ENCODE data around the gene PIK3R2.
"Not testable (repeated sequence)": the region's sequence is repeated elsewhere in the genome, so short reads cannot be mapped to it uniquely, and the experiment has no call there.

PIK3R2 gene

DNA sequence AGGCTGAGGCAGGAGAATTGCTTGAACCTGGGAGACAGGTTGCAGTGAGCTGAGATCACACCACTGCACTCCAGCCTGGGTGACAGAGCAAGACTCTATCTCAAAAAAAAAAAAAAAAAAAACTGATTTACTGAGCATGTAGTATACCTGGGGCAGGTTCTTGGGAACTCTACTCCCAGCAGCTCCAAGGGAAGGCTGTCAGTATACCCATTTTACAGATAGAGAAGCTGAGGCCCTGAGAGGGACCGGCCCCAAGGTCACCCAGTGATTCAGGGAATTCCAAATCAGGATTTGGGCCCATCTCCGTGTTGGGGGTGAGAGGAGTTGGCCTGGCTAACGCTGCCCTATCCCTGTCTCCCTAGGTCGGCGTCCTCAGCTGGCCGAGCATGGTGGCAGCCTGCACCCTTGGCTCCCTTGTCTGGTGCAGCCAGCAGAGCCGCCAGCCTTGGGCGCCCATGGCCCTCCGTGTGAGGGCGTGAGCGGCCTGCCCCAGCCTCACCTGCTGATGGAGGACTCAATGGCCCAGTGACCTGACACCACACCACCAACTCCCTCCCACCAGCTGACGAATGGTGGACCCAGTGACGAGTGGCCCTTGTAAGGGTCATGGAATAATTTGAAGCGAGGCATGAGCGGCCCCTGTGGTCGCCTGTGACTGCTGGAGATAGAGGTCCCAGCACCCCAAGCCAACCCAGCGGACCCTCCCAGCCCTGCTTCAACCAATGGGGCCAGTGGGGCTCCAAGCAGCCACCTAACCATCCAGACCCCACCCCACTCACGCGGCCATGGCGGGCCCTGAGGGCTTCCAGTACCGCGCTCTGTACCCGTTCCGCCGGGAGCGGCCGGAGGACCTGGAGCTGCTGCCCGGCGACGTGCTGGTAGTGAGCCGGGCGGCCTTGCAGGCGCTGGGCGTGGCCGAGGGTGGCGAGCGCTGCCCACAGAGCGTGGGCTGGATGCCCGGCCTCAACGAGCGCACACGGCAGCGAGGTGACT lies 2.4 kb downstream of the PIK3R2 start:
- no peak for DNase-seq (ENCODE audit: low spot score)

DNA sequence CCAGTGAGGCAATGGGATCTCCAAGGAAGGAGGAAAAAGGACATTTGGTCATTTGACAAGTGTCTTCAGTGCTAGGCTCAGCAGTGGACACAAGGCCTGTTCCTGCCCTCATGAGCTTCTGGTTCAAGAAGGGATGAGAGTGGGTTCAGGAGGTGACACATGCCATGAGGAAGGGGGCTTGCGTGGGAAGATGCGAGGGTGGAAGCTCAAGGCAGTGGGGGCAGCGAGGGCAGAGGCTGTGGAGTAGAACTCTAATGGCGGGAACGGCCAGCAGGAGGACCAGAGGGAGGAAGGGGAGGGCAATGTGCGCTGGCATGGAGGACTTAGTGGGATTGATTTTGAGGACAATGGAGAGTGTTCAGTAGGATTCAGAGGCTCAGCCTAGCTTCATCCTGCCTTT lies 3.3 kb downstream of the PIK3R2 start:
- DNase-seq (ENCODE audit: low spot score): no peak

GRCh38 chr19:18156841-18157464 lies 4.0 kb downstream of the PIK3R2 start:
- peak; percentile 88 for DNase-seq (ENCODE audit: low spot score)

DNA sequence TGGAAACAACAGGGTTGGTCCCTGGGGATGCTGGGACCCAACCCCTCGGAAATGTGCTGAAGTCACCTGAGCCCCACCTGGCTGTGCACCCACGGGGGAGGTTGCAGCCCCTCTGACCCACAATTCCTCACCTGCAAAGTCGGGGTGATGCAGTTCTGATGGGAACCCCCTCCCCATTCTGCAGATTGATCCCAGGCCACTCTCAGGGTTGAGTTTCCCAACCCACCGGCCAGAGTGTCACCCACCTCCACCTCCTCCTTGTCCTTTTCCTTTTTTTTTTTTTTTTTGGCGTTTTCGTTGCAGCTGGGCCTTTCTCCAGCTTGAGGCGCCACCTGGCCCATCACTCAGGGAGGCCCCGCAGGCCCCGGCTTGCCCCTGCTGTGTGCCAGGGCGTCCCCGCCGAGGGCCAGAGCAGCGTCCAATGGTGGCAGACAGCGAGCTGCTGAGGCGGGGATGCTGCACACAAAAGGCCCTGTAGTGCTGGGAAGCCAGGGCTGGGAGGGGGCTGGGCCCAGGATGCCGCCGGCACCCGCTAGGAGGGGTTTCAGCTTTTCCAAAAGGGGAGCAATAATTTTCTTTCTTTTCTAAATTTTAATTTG lies 4.6 kb downstream of the PIK3R2 start:
- DNase-seq (ENCODE audit: low spot score): no peak

DNA sequence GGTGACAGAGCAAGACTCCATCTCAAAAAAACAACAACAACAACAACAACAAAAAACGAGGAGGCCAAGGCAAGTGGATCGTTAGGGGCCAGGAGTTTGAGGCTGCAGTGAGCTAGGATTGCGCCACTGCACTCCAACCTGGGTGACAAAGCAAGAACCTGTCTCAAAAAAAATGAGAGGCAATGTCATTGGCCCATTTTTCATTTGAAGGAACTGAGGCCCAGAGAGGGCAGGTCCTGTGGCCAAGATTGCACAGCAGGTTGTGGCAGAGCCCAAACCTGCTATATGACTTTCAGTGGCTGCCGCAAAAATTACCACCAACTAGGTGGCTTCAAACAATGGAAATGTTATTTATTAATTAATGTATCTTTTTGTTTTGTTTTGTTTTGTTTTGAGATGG lies 5.5 kb downstream of the PIK3R2 start:
- DNase-seq (ENCODE audit: low spot score): no peak

DNA sequence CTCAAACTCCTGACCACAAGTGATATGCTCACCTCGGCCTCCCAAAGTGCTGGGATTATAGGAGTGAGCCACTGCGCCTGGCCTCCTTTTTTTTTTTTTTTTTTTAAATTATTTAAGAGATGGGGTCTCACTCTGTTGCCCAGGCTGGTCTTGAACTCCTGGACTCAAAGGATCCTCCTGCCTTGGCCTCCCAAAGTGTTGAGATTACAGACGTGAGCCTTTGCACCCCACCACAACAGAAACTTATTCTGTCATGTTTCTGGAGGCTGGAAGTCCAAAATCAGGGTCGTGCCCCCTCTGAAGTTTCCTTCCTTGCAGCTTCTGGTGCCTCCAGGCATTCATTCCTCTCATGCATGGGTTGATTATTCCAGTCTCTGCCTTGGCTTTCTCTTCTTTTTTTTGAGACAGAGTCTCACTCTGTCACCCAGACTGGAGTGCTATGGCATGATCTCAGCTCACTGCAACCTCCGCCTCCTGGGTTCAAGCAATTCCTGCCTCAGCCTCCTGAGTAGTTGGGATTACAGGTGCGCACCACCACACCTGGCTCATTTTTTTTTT lies 6.2 kb downstream of the PIK3R2 start:
- not testable (repeated sequence) for DNase-seq (ENCODE audit: low spot score)

DNA sequence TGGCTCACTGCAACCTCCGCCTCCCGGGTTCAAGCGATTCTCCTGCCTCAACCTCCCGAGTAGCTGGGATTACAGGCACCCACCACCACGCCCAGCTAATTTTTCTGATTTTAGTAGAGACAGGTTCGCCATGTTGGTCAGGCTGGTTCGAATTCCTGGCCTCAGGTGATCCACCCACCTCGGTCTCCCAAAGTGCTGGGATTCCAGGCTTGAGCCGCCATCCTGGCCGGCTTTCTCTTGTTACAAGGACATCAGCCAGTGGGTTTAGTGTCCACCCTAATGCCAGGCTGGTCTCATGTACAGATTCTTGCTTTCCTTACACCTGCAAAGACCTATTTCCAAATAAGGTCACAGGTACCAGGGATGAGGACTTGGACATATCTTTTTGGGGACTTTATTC lies 6.8 kb downstream of the PIK3R2 start:
- no peak for DNase-seq (ENCODE audit: low spot score)

- DNase-seq (ENCODE audit: low spot score): no peak
Observed at GRCh38 chr19:18160493-18160970, 7.6 kb downstream of the PIK3R2 start.

DNA sequence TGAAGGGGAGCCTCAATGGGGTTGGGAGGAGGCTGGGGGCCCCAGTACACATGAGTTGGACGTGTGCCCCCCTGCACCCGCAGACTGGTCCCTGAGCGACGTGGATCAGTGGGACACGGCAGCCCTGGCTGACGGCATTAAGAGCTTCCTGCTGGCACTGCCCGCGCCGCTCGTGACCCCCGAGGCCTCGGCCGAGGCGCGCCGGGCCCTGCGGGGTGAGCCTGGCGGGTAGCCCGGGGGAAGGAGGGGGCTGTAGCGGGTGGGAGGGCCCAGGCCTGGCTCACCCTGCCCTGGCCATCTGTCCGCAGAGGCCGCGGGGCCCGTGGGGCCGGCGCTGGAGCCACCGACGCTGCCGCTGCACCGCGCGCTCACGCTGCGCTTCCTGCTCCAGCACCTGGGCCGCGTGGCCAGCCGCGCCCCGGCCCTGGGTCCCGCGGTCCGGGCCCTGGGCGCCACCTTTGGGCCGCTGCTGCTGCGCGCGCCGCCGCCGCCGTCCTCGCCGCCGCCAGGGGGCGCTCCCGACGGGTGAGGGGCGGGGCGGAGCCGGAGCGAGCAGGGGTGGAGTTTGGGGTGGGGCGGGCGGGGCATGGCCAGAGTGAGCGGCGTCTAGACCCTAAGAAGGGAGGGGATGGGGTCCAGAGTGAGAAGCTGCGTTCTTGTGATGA lies 8.1 kb downstream of the PIK3R2 start:
- DNase-seq (ENCODE audit: low spot score): peak; percentile 95

GRCh38 chr19:18161636-18162002 lies 8.7 kb downstream of the PIK3R2 start:
- DNase-seq (ENCODE audit: low spot score): no peak

DNA sequence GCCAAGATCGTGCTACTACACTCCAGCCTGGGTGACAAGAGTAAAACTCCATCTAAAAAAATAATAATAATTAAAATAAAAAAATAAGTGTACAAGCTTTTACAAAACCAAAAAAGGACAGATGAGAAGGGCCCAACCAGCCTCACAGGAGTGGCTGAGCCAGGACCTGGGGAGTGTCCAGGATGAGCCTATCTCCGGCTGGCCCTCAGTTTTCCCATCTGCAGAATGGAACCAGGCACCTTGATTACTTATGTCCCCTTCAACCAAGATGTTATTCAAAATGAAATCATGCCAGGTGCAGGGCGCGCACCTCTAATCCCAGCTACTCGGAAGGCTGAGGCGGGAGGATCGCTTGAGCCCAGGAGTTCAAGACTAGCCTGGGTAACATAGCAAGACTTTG lies 11.1 kb downstream of the PIK3R2 start:
- DNase-seq (ENCODE audit: low spot score): no peak

- DNase-seq (ENCODE audit: low spot score): no peak
Observed at GRCh38 chr19:18165794-18166544, 13.0 kb downstream of the PIK3R2 start.

- no peak for DNase-seq (ENCODE audit: low spot score)
Observed at GRCh38 chr19:18167011-18167410, 14.0 kb downstream of the PIK3R2 start.

DNA sequence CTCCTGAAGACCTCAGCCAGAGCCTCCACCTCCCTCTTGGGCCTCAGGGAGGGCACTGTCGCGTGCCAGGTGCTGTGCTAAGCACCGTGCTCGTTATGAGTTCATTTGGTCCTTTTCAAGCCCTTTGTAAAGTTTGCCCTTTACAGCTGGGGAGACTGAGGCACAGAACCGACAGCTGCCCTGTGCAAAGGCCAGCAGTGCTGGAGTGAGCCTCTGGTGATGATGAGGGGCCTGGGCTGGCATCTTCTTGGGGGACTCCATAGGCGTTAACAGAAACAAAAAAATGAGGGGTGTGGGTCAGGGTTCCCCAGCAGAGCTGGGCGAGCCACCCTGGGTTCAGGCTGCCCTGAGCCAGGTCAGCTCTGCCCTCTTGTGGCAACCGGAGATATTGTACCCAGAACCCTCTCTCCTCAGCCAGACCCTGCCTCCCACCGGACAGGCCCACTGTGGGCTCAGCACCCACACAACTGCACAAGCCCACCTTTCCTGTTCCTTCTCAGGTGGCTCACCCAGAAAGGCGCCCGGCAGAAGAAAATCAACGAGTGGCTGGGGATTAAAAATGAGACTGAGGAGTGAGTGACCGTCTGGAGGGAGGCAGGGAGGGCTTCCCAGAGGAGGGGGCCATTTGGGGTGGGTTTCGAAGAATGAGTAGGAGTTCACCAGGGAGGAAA lies 15.1 kb downstream of the PIK3R2 start:
- DNase-seq (ENCODE audit: low spot score): peak; percentile 90

DNA sequence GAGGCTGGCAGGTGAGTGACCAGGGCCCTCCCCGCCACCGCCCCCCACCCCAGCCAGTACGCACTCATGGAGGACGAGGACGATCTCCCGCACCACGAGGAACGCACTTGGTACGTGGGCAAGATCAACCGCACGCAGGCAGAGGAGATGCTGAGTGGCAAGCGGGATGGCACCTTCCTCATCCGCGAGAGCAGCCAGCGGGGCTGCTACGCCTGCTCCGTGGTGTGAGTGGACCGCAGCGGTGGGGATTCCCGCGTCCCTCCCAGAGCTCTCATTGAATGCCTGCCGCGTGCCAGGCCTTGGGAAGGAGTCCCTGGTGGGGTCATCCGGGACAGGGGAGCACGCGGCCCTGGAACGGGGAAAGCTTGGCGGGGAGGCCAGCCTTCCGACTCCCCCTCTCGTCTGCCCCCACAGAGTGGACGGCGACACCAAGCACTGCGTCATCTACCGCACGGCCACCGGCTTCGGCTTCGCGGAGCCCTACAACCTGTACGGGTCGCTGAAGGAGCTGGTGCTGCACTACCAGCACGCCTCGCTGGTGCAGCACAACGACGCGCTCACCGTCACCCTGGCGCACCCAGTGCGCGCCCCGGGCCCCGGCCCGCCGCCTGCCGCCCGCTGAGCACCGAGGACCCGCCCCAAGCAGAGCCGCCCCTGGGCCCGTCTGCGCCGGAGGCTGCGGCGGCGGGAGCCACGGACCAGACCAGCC lies 15.9 kb downstream of the PIK3R2 start:
- no peak for DNase-seq (ENCODE audit: low spot score)

DNA sequence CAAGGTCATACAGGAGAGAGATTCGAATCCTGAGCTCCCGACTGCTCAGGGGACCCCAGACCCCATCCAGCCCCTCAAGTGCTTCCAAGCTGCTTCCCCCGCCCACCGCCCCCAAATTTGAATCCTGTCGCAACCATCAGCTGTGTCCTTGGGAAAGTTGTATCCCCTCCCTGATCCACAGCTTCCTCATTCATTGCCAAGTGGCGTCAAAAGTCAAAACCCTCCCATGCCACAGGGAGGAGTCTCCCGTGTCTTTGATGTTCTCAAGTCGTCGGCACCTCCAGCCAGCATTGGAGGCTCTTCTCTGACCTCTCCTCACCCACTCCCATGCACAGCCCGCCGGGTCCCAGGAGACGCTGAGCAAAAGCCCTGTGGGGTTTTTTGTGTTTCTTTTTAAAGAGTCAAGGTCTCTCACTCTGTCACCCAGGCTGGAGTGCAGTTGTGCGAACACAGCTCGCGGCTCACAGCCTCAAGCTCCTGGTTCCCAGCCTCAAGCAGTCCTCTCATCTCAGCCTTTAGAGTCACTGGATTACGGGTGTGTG lies 17.8 kb downstream of the PIK3R2 start:
- no peak for DNase-seq (ENCODE audit: low spot score)

DNA sequence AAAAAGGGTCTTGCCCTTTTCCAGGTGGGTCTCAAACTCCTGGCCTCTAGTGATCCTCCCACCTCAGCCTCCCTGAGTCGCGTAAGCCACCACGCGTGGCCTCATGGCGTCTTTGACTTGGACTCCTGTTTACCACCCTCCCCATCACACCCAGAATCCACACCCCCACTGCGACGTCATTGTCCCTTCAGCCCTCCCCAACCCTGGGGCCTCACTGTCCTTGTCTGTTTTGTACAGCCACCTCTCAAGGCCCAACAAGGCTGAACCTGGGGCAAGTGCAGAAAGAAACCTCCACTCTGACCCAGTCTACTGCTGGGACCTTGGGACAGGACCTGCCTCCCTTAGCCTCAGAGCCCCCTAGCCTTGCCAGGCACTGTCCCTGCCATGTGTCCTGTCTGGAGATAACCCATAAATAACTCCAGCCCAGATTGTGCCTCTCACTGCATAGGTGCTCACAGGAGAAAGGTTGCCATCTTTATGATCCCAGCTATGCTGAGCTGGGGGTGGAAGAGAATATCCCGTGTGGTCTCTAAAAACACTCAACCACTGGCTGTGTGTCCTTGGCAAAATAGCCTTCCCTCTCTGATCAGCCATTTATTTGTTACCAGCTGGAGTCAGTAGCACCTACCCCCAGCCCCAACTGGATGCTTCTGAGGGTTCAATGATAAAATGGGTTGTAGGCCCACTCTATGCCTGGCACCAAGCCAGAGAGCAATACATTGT lies 18.8 kb downstream of the PIK3R2 start:
- DNase-seq (ENCODE audit: low spot score): no peak

GRCh38 chr19:18172331-18173053 lies 19.5 kb downstream of the PIK3R2 start:
- DNase-seq (ENCODE audit: low spot score): no peak
